Breast epithelium (tissue), 4 donors: ENCODE data around the gene PLCH2. TPM values are rescaled to one million over a fixed set of nuclear protein-coding genes. Genes with fewer than 3 reads are reported as not detected.

Experiments used
- DNase-seq, 2 donors: peaks; one replicate each; pipeline ENCODE4 v3.0.0-alpha.2; 2019; ENCODE audit warnings: low spot score in 2 of 2
- H3K27ac ChIP-seq, 2 donors: fragments of 200-600 bp; sonication (generic) in 1 of 2; one replicate each; pipeline ENCODE4 v1.5.1; 2016 to 2019; ENCODE audit warnings: mild to moderate bottlenecking in 1 of 2
- H3K27me3 ChIP-seq, 2 donors: fragments of 200-600 bp; sonication (generic) in 1 of 2; one replicate each; pipeline versions ENCODE4 v1.5.1 to v1.6.0; 2017 to 2019; ENCODE audit warnings: control low read depth in 1 of 2, mild to moderate bottlenecking in 1 of 2
- H3K36me3 ChIP-seq: fragments of 200-600 bp; one replicate; pipeline ENCODE4 v1.5.1; 2019
- H3K4me1 ChIP-seq, 2 donors: fragments of 200-600 bp; sonication (generic); one replicate each; pipeline ENCODE4 v1.5.1; 2016 to 2019; ENCODE audit warnings: control low read depth in 1 of 2
- H3K4me3 ChIP-seq, 3 donors: fragments of 200-600 bp; sonication (generic); 1 replicate in 2 of 3; 2 replicates in 1 of 3; pipeline ENCODE4 v1.5.1; 2016 to 2019; ENCODE audit warnings: mild to moderate bottlenecking in 3 of 3, moderate library complexity in 2 of 3
- H3K9me3 ChIP-seq, 2 donors: fragments of 200-600 bp; sonication (generic) in 1 of 2; one replicate each; pipeline ENCODE4 v1.5.1; 2016 to 2019; ENCODE audit warnings: control low read depth in 1 of 2
- POLR2A ChIP-seq: fragments of 450-650 bp; IDR thresholded peaks from one replicate; pipeline ENCODE4 v1.6.1; 2016; ENCODE audit warnings: antibody characterized with exemption, mild to moderate bottlenecking, moderate library complexity
- POLR2AphosphoS5 ChIP-seq, 3 donors: sonication (generic); formaldehyde crosslinking; IDR thresholded peaks; one replicate each; pipeline ENCODE4 v1.6.1; 2017; ENCODE audit warnings: antibody characterized with exemption in 3 of 3
- intact Hi-C: fragments of 100-400 bp; cut with DNase I; formaldehyde crosslinking; loops from one replicate; pipeline ENCODE4 v1.15.1; 2023; ENCODE audit warnings: low total_unique reads
- total RNA-seq, 3 donors: library from RNA; depleted of rRNA; stranded (reverse); fragments of >200 nt; gene quantifications; one replicate each; pipeline ENCODE4 v1.1.0, GENCODE V29; 2016
- TF ChIP-seq, protein P1 (sequence below), 3 donors: fragments of 450-650 bp; IDR thresholded peaks; one replicate each; pipeline ENCODE4 v1.5.1; 2016 to 2017; ENCODE audit warnings: antibody characterized with exemption in 3 of 3, mild to moderate bottlenecking in 3 of 3, moderate library complexity in 3 of 3

The PLCH2 gene
- total RNA-seq, 3 donors from 2014 or later = 0.16 to 12.0 (median 10.2) TPM

DNA sequence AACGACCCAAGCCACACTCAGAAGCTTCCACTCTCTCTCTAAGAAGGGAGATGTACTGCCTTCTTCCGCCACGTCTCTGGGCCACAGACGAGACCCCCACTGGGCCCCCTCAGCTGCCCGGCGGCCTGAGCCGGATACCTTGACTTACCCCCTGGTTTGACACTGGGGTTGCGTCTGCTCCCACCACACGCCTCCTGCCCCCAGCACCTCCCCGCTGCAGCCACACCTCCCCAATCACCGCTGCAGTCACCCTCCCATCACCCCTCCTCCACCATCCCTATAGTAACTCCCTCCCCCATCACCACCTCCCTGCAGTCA, 39.6 kb downstream of the PLCH2 start:
- H3K4me1 ChIP-seq = no peaks in the 10 kb centered on the region
- DNase-seq = no peak
- H3K9me3 ChIP-seq = no peaks in the 10 kb centered on the region
- H3K36me3 ChIP-seq = peaks cover 26% of the 10 kb centered on the region
- TF ChIP-seq, protein P1, sequence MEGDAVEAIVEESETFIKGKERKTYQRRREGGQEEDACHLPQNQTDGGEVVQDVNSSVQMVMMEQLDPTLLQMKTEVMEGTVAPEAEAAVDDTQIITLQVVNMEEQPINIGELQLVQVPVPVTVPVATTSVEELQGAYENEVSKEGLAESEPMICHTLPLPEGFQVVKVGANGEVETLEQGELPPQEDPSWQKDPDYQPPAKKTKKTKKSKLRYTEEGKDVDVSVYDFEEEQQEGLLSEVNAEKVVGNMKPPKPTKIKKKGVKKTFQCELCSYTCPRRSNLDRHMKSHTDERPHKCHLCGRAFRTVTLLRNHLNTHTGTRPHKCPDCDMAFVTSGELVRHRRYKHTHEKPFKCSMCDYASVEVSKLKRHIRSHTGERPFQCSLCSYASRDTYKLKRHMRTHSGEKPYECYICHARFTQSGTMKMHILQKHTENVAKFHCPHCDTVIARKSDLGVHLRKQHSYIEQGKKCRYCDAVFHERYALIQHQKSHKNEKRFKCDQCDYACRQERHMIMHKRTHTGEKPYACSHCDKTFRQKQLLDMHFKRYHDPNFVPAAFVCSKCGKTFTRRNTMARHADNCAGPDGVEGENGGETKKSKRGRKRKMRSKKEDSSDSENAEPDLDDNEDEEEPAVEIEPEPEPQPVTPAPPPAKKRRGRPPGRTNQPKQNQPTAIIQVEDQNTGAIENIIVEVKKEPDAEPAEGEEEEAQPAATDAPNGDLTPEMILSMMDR (IDR thresholded peaks at IDR 0.05) = no peak
- TF ChIP-seq POLR2AphosphoS5 (IDR thresholded peaks at IDR 0.05) (no peak), POLR2A (no peak)
- intact Hi-C loops = no loop called here
- H3K27ac ChIP-seq = no peak overlapping the region
- no peaks in the 10 kb centered on the region for H3K27me3 ChIP-seq
- no peak overlapping the region for H3K4me3 ChIP-seq

DNA sequence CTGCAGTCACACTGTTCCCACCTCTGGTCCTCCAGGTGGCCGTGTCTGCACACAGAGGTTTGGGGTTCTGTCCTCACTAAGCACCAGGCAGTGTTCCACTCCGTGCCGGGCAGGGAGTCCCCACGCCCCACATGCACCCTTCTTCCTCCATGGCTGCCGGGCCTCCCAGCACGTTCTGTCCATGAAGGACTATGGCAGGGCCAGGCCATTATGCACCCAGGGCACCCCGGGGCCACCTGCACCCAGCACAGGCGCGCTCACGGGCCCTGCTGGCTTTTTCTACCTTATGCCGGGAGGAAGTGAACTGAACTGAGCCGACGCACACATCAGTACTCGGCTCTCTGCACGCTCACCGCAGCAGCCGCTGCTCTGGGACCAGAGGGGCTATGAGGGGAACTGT, 40.0 kb downstream of the PLCH2 start:
- intact Hi-C loops = no loop called here
- Histone ChIP-seq H3K4me1 (no peaks in the 10 kb centered on the region), H3K27me3 (no peaks in the 10 kb centered on the region), H3K4me3 (no peak overlapping the region), H3K9me3 (no peaks in the 10 kb centered on the region), H3K27ac (no peak overlapping the region), H3K36me3 (peaks cover 26% of the 10 kb centered on the region)
- TF ChIP-seq POLR2AphosphoS5 (IDR thresholded peaks at IDR 0.05) (no peak), POLR2A (no peak)
- TF ChIP-seq, protein P1 (IDR thresholded peaks at IDR 0.05) = no peak
- no peak for DNase-seq

DNA sequence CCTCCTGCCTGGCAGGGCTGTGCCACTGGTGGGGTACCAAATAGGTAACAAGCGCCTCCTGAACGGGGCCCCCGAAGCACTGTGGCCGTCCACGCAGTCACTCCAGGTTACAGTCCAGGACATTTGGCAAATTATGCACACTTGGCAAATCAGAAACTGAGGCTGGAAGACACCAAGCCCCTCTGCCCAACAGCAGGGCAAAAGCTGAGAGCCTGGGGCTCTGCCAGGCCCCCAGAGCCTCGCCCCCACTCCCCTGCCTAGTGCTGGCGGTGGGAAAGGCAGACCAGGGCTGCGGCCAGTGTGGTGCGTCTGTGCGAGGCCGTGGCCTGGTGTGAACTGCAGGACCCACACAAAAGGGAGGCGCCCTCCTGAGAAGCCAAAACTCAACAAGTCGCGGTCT, 40.9 kb downstream of the PLCH2 start:
- DNase-seq = no peak
- no peak overlapping the region for H3K4me3 ChIP-seq
- no peaks in the 10 kb centered on the region for H3K9me3 ChIP-seq
- no peaks in the 10 kb centered on the region for H3K27me3 ChIP-seq
- TF ChIP-seq POLR2AphosphoS5 (IDR thresholded peaks at IDR 0.05) (no peak), POLR2A (no peak)
- TF ChIP-seq, protein P1 (IDR thresholded peaks at IDR 0.05) = no peak
- intact Hi-C loops = no loop called here
- H3K36me3 ChIP-seq = peaks cover 26% of the 10 kb centered on the region
- H3K4me1 ChIP-seq = no peaks in the 10 kb centered on the region
- H3K27ac ChIP-seq = no peak overlapping the region

DNA sequence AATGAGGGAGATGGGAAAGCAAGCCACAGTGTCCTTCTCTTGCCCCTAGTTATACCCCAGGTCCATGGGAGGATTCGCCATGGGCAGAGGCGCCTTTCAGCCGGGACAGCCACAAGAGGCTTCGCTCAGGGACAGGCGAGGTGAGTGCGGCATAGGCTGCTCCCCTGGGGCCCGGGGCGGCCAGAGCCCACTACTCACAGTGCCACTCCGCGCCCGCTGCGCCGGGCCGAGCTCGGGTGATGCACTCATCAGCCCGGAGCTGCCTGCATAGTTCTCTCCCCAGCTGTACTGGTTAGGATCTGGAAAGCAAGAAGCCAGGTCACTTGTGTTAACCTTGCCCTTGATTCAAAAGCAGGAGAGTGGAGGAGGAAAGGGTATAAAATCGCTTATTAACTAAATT, 41.9 kb downstream of the PLCH2 start:
- TF ChIP-seq POLR2A (no peak), POLR2AphosphoS5 (IDR thresholded peaks at IDR 0.05) (no peak)
- no peak overlapping the region for H3K27ac ChIP-seq
- H3K4me1 ChIP-seq = no peaks in the 10 kb centered on the region
- no peaks in the 10 kb centered on the region for H3K27me3 ChIP-seq
- H3K4me3 ChIP-seq = no peak overlapping the region
- intact Hi-C loops = no loop called here
- H3K36me3 ChIP-seq = peaks cover 23% of the 10 kb centered on the region
- no peaks in the 10 kb centered on the region for H3K9me3 ChIP-seq
- no peak for DNase-seq

DNA sequence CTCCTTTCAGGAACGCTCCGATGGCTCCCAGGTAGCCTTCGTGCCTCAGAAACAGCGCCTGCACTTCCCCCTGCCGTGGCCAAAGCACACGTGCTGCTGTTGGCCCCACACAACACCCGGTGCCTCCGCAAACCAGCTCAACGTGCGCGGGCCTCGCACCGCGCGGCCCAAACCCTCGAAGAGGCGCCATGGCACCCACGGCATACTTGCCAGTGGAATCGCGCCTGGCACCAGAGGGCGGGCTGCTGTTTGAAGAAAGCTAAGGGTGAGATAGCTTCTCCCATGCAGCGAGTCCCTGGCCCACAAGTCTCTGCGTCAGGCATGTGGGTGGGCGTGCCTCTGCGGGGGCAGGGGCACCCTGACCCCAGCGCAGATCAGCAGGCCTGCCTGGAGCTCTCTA, 42.4 kb downstream of the PLCH2 start:
- Histone ChIP-seq H3K36me3 (peaks cover 20% of the 10 kb centered on the region), H3K27ac (no peak overlapping the region), H3K4me3 (no peak overlapping the region), H3K4me1 (no peaks in the 10 kb centered on the region), H3K27me3 (no peaks in the 10 kb centered on the region), H3K9me3 (no peaks in the 10 kb centered on the region)
- intact Hi-C loops = no loop called here
- no peak for TF ChIP-seq POLR2A
- TF ChIP-seq, protein P1 (IDR thresholded peaks at IDR 0.05) = no peak
- no peak for TF ChIP-seq POLR2AphosphoS5 (IDR thresholded peaks at IDR 0.05)
- DNase-seq = no peak

DNA sequence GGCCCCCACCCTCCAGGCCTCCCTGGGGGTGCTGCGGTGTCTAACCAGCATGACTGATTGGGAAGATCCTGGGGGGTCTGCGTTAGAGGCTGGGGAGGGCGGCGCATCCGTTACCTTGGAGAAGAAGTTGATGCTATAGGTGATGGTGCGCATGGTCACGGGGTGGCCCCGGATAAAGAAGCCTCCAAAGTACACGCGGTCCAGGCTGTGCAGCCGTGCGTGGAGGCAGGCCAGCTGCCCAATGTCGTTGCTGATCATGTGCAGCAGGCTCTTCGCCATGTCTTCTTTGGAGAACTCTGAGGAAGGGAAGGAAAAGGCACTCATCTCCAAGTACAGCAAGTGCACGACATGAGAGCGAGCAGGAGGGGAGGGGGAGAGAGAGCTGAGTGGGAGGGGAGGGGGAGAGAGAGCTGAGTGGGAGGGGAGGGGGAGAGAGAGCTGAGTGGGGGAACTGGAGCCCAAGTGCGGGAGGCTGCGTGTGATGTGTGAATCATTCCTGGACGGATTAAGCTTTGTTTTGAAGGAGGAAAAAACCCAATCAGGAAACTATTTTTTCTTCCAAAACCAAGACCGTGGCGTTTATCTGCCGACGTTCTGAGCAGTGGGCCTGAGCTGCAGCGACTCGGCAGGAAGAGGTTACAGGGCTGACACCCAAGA, 43.1 kb downstream of the PLCH2 start:
- intact Hi-C loops = no loop called here
- H3K4me3 ChIP-seq = no peak overlapping the region
- no peaks in the 10 kb centered on the region for H3K9me3 ChIP-seq
- H3K36me3 ChIP-seq = peaks cover 13% of the 10 kb centered on the region
- TF ChIP-seq POLR2A (no peak), POLR2AphosphoS5 (IDR thresholded peaks at IDR 0.05) (no peak)
- TF ChIP-seq, protein P1 (IDR thresholded peaks at IDR 0.05) = no peak
- no peaks in the 10 kb centered on the region for H3K27me3 ChIP-seq
- no peaks in the 10 kb centered on the region for H3K4me1 ChIP-seq
- DNase-seq = no peak
- no peak overlapping the region for H3K27ac ChIP-seq
